GM12864 (cell line): ENCODE results near the gene KCNAB1.

Experiments
- DNase-seq: peaks from one replicate; pipeline ENCODE4 v3.0.0-alpha.2; 2011; ENCODE audit warnings: low read depth
- H3K4me3 ChIP-seq: 2 replicates; pipeline ENCODE4 v1.5.1; 2011; ENCODE audit warnings: mild to moderate bottlenecking, low read depth, low read length, control low read depth
- CTCF ChIP-seq: IDR thresholded peaks from 2 replicates; pipeline ENCODE4 v1.5.1; 2011; ENCODE audit warnings: low read depth, mild to moderate bottlenecking, moderate library complexity, low read length, control low read depth, inconsistent platforms; ENCODE audit errors: missing control alignments

The KCNAB1 gene

GRCh38 chr3:156171281-156172267, 51.2 kb downstream of the KCNAB1 start:
- DNase-seq = no peak
- no peak overlapping the region for H3K4me3 ChIP-seq
- no peak for TF ChIP-seq CTCF

- H3K4me3 ChIP-seq = no peak overlapping the region
- no peak for TF ChIP-seq CTCF
- no peak for DNase-seq
Measured at GRCh38 chr3:156172536-156172935, 52.2 kb downstream of the KCNAB1 start.

GRCh38 chr3:156174229-156174847, 54.0 kb downstream of the KCNAB1 start:
- TF ChIP-seq CTCF = peak; percentile 10
- DNase-seq = no peak
- H3K4me3 ChIP-seq = no peak overlapping the region

- DNase-seq = no peak
- H3K4me3 ChIP-seq = no peak overlapping the region
- TF ChIP-seq CTCF = no peak
Measured at GRCh38 chr3:156175570-156175969, 55.2 kb downstream of the KCNAB1 start.

GRCh38 chr3:156176048-156176447, 55.7 kb downstream of the KCNAB1 start:
- TF ChIP-seq CTCF = no peak
- H3K4me3 ChIP-seq = no peak overlapping the region
- no peak for DNase-seq

GRCh38 chr3:156176629-156177210, 56.3 kb downstream of the KCNAB1 start:
- TF ChIP-seq CTCF = no peak
- DNase-seq = no peak
- H3K4me3 ChIP-seq = no peak overlapping the region
